CD4-positive, alpha-beta T cell treated with Interleukin-12 subunit alpha and Interleukin-12 subunit beta, for 1 hour (primary cell): Measurements from ENCODE around the gene CD7.
"Not testable (repeated sequence)": the region's sequence is repeated elsewhere in the genome, so short reads cannot be mapped to it uniquely, and the experiment has no call there.

Experiments
- DNase-seq: peaks from one replicate; pipeline ENCODE4 v3.0.0-alpha.2; 2020

Gene CD7

GRCh38 chr17:82317394-82318168 is at the start of gene CD7:
TSS of gene CD7 (minus strand) at chr17:82317608. CDS start at chr17:82317495, 113 bp downstream.
- peak; percentile 74 for DNase-seq

- DNase-seq, result no peak
Observed at GRCh38 chr17:82366749-82367148, 49.3 kb upstream of the CD7 start.

GRCh38 chr17:82365606-82366295 is 48.3 kb upstream of the CD7 start:
- DNase-seq, result no peak

- no peak for DNase-seq
Observed at GRCh38 chr17:82361885-82362633, 44.7 kb upstream of the CD7 start.

GRCh38 chr17:82359451-82360074 is 42.2 kb upstream of the CD7 start:
- DNase-seq, result not testable (repeated sequence)

GRCh38 chr17:82358465-82359350 is 41.3 kb upstream of the CD7 start, which contains the start of gene TEX19:
TSS of gene TEX19 (plus strand) at chr17:82359247. CDS start at chr17:82362151, 2,904 bp downstream.
- DNase-seq, result no peak

- DNase-seq, result no peak
Observed at GRCh38 chr17:82357394-82357793, 40.0 kb upstream of the CD7 start.

GRCh38 chr17:82356845-82357355 is 39.5 kb upstream of the CD7 start:
- DNase-seq, result no peak

- DNase-seq, result no peak
Observed at GRCh38 chr17:82355770-82356427, 38.5 kb upstream of the CD7 start.

GRCh38 chr17:82354804-82355308 is 37.4 kb upstream of the CD7 start:
- DNase-seq, result no peak

GRCh38 chr17:82353484-82353883 is 36.1 kb upstream of the CD7 start:
- no peak for DNase-seq

GRCh38 chr17:82351713-82352488 is 34.5 kb upstream of the CD7 start:
- DNase-seq, result peak; percentile 84

GRCh38 chr17:82351254-82351712 is 33.9 kb upstream of the CD7 start:
- DNase-seq, result no peak

GRCh38 chr17:82350182-82351030 is 33.0 kb upstream of the CD7 start:
- peak; percentile 35 for DNase-seq

GRCh38 chr17:82349287-82349701 is 31.9 kb upstream of the CD7 start:
- DNase-seq, result no peak

GRCh38 chr17:82348866-82349265 is 31.5 kb upstream of the CD7 start:
- no peak for DNase-seq

GRCh38 chr17:82348434-82348833 is 31.0 kb upstream of the CD7 start:
- no peak for DNase-seq

- DNase-seq, result not testable (repeated sequence)
Observed at GRCh38 chr17:82347994-82348393, 30.6 kb upstream of the CD7 start.
